Astrocyte of the spinal cord (primary cell): Measurements from ENCODE around the gene EPOP.
A peak's percentile ranks its signal among the peaks of the same experiment; 100 is the strongest.

ENCODE experiments used
- DNase-seq: peaks from one replicate; pipeline ENCODE4 v3.0.0; 2011; ENCODE audit warnings: low read depth, low spot score
- H3K4me3 ChIP-seq: 2 replicates; pipeline ENCODE4 v1.5.1; 2011; ENCODE audit warnings: low read depth, mild to moderate bottlenecking, low read length, moderate library complexity
- in situ Hi-C: cut with HindIII; loops from 2 replicates; pipeline ENCODE4 v1.10.0; 2017; ENCODE audit warnings: low sequenced_read_pairs
- TF ChIP-seq, protein P1 (sequence below): IDR thresholded peaks from 2 replicates; pipeline ENCODE4 v1.5.1; 2012; ENCODE audit warnings: low read depth, mild to moderate bottlenecking, low read length, inconsistent platforms

The EPOP gene

GRCh38 chr17:38674749-38675615 lies at the start of gene EPOP:
Gene EPOP (minus strand): TSS chr17:38674957. CDS start chr17:38674495, 462 bp downstream.
- in situ Hi-C loops: no loop called here
- DNase-seq: peak; percentile 71
- TF ChIP-seq, protein P1, sequence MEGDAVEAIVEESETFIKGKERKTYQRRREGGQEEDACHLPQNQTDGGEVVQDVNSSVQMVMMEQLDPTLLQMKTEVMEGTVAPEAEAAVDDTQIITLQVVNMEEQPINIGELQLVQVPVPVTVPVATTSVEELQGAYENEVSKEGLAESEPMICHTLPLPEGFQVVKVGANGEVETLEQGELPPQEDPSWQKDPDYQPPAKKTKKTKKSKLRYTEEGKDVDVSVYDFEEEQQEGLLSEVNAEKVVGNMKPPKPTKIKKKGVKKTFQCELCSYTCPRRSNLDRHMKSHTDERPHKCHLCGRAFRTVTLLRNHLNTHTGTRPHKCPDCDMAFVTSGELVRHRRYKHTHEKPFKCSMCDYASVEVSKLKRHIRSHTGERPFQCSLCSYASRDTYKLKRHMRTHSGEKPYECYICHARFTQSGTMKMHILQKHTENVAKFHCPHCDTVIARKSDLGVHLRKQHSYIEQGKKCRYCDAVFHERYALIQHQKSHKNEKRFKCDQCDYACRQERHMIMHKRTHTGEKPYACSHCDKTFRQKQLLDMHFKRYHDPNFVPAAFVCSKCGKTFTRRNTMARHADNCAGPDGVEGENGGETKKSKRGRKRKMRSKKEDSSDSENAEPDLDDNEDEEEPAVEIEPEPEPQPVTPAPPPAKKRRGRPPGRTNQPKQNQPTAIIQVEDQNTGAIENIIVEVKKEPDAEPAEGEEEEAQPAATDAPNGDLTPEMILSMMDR: no peak
- peak within 1 kb of the TSS; percentile 20 for H3K4me3 ChIP-seq

- in situ Hi-C loops: no loop called here
- TF ChIP-seq, protein P1: no peak
- DNase-seq: no peak
- H3K4me3 ChIP-seq: no peak overlapping the region
Observed at GRCh38 chr17:38721802-38722201, 47.0 kb upstream of the EPOP start.

- no peak for DNase-seq
- H3K4me3 ChIP-seq: no peak overlapping the region
- TF ChIP-seq, protein P1: no peak
- in situ Hi-C loops: no loop called here
Observed at GRCh38 chr17:38720941-38721340, 46.2 kb upstream of the EPOP start.

GRCh38 chr17:38719943-38720641 lies 45.3 kb upstream of the EPOP start:
- H3K4me3 ChIP-seq: no peak overlapping the region
- in situ Hi-C loops: no loop called here
- no peak for DNase-seq
- TF ChIP-seq, protein P1: no peak

DNA sequence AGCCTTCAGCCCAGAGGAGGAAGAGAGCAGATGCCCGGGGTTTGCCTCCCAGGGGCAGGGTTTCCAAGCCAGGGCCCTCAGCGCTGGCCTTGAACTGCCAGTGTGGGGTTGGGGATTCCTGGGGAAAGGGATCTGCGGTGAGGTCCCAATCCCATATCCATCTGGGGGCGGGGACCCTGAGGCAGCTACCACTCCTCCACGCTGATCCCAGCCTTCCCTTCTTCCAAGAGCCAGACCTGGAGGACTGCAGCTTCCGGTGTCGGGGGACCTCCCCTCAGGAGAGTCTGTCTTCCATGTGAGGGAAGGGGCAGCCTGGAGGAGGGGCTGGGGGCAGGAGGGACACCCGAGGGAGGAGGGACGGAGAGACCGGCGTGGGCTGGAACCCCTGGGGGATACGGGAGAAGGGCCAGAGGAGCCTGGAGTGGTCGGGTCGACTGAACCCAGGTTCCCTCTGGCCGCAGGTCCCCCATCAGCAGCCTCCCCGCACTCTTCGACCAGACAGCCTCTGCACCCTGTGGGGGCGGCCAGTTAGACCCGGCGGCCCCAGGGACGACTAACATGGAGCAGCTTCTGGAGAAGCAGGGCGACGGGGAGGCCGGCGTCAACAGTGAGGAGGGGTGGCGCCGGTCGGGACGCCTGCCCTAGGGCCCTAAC lies 44.7 kb upstream of the EPOP start:
- TF ChIP-seq, protein P1: no peak
- DNase-seq: no peak
- H3K4me3 ChIP-seq: no peak overlapping the region
- in situ Hi-C loops: no loop called here

- no peak overlapping the region for H3K4me3 ChIP-seq
Observed at GRCh38 chr17:38717139-38717745, 42.5 kb upstream of the EPOP start.

More at GRCh38 chr17:38717139-38717745, 42.5 kb upstream of the EPOP start:
- TF ChIP-seq, protein P1: no peak
- no peak for DNase-seq
- in situ Hi-C loops: no loop called here
